SH-SY5Y (cell line): Measurements from ENCODE around the gene C9orf72.

Experiments
- GATA2 ChIP-seq: IDR thresholded peaks from 2 replicates; pipeline ENCODE4 v1.6.1; 2011; ENCODE audit warnings: mild to moderate bottlenecking, low read depth, low read length
- GATA3 ChIP-seq: IDR thresholded peaks from 2 replicates; pipeline ENCODE4 v1.6.1; 2011; ENCODE audit warnings: low read depth, mild to moderate bottlenecking, low read length, moderate library complexity

DNA sequence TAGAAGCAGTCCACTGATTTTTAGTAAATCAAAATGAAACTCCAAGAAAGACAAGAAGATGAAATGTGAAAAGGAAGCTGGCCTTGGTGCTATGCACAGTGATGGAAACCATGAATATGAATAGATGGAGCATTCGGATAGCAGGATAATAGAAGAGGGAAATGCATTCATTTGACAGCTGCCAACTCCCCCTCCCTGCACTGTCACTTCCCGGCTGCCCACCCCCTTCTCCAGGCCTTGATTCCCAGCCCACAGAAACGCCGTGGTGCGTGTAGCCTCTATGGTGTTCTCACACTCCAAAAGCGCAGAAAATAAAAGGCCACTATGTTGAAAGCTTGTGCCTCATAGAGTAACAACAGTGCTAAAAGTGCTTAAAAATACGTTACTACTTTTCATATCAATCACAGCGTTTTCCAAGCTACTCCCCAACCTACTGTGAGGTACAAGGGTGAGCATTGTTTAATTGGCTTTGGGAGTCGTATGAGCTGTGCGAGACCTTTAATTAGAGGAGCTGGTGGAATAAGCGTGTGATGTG, 75.3 kb downstream of the C9orf72 start:
- TF ChIP-seq GATA2, result no peak
- no peak for TF ChIP-seq GATA3
